HepG2 (cell line): ENCODE data around the gene CPN1. TPM values are rescaled to one million over a fixed set of nuclear protein-coding genes. Genes with fewer than 3 reads are reported as not detected.

Experiments
- CBX2 ChIP-seq, 2 experiments: fragments of 200-600 bp in 1 of 2; sonication (generic); formaldehyde crosslinking in 1 of 2; IDR thresholded peaks; 2 replicates each; pipeline versions ENCODE4 v1.7.0 to v1.8.1; 2018 to 2022; ENCODE audit warnings: low read depth in 2 of 2, low read length in 1 of 2, mild to moderate bottlenecking in 1 of 2, missing genetic modification reagents in 1 of 2
- MED13 ChIP-seq: sonication (generic); formaldehyde crosslinking; IDR thresholded peaks from 2 replicates; pipeline ENCODE4 v1.5.0; 2020; ENCODE audit warnings: missing genetic modification reagents
- MIXL1 ChIP-seq: IDR thresholded peaks from 2 replicates; pipeline ENCODE4 v1.6.1; 2016
- NFYC ChIP-seq: IDR thresholded peaks from 2 replicates; pipeline ENCODE4 v1.6.1; 2016; ENCODE audit warnings: missing genetic modification reagents, missing compliant biosample characterization
- SCMH1 ChIP-seq: sonication (generic); formaldehyde crosslinking; IDR thresholded peaks from 2 replicates; pipeline ENCODE4 v1.9.0; 2021; ENCODE audit warnings: missing genetic modification reagents, mild to moderate bottlenecking, borderline replicate concordance
- TBL1XR1 ChIP-seq: fragments of 150-350 bp; IDR thresholded peaks from 2 replicates; pipeline ENCODE4 v1.6.1; 2014; ENCODE audit warnings: borderline replicate concordance, low read length; ENCODE audit not compliant: partially characterized antibody
- ZNF263 ChIP-seq: sonication (generic); formaldehyde crosslinking; IDR thresholded peaks from 2 replicates; pipeline ENCODE4 v1.4.0; 2020; ENCODE audit warnings: missing genetic modification reagents
- ZNF329 ChIP-seq: sonication (generic); formaldehyde crosslinking; IDR thresholded peaks from 2 replicates; pipeline ENCODE4 v1.9.0; 2021; ENCODE audit warnings: low read depth, mild to moderate bottlenecking, missing genetic modification reagents
- polyA plus RNA-seq, 8 experiments: library from polyadenylated mRNA; depleted of rRNA in 3 of 8; stranded (reverse) in 7 of 8; unstranded in 1 of 8; fragments of >200 nt; fragmentation: Illumina TruSeq in 4 of 8; extraction: Trizol in 4 of 8; gene quantifications; 2 replicates each; pipeline versions ENCODE4 v1.2.1 to v1.2.3, GENCODE V29; 2011 to 2016; ENCODE audit warnings: low read depth in 4 of 8, missing spikeins in 1 of 8, mixed read lengths in 1 of 8; ENCODE audit not compliant: insufficient read depth in 1 of 8
- total RNA-seq, 5 experiments: library from RNA; depleted of rRNA; stranded (reverse); fragments of >200 nt; fragmentation: Illumina TruSeq; extraction: Trizol; gene quantifications; 2 replicates each; pipeline ENCODE4 v1.2.3, GENCODE V29; 2016; ENCODE audit warnings: low read depth in 1 of 5
- TF ChIP-seq, protein P1 (sequence below): sonication (generic); formaldehyde crosslinking; IDR thresholded peaks from 2 replicates; pipeline ENCODE4 v1.8.0; 2022; ENCODE audit warnings: mild to moderate bottlenecking, missing genetic modification reagents, moderate library complexity
- TF ChIP-seq, protein P2 (sequence below): sonication (generic); formaldehyde crosslinking; IDR thresholded peaks from 2 replicates; pipeline ENCODE4 v1.5.0; 2020; ENCODE audit warnings: missing genetic modification reagents

Gene CPN1
- total and polyA plus RNA-seq, 2 of the 13 experiments (the other 11 are each of a cell fraction or from before 2014, with no cell fraction given): 17.3 to 35.1 TPM

DNA sequence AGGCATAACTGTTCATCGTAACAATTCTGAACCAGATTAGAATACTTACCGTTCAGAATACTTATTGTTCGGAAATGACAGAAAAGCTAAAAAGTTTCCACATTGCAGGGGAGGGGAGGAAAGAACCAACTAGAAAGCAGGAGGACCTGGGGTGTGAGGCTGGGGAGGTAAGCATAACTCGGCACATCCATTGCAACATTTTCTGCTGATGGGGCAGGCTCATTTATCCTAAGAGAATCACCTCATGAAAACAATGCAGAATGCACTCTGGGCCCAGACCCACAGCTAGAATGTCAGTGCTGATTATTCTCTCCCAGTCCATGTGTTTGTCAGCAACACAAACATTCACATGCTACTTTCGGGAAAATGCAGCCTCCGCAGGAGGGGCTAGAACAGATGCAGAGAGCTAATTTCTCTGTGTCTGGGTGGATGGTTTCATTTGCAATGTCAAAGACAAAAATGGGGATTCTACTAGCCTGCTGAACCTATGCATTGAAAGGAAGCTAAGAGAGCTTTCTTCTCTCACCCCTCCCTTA is 81.5 kb downstream of the CPN1 start (continued):
- TF ChIP-seq, protein P1, sequence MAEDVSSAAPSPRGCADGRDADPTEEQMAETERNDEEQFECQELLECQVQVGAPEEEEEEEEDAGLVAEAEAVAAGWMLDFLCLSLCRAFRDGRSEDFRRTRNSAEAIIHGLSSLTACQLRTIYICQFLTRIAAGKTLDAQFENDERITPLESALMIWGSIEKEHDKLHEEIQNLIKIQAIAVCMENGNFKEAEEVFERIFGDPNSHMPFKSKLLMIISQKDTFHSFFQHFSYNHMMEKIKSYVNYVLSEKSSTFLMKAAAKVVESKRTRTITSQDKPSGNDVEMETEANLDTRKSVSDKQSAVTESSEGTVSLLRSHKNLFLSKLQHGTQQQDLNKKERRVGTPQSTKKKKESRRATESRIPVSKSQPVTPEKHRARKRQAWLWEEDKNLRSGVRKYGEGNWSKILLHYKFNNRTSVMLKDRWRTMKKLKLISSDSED (CRISPR knock-in tag): no peak
- TF ChIP-seq ZNF263 (no peak), MED13 (CRISPR knock-in tag) (no peak), CBX2 (IDR thresholded peaks at IDR 0.05; ENCODE audit: low read depth, low read length) (no peak), CBX2 (CRISPR knock-in tag; IDR thresholded peaks at IDR 0.05; ENCODE audit: low read depth) (no peak), SCMH1 (CRISPR knock-in tag) (no peak), TBL1XR1 (no peak), NFYC (CRISPR knock-in tag) (no peak), MIXL1 (CRISPR knock-in tag) (no peak), ZNF329 (CRISPR knock-in tag) (no peak)
- TF ChIP-seq, protein P2, sequence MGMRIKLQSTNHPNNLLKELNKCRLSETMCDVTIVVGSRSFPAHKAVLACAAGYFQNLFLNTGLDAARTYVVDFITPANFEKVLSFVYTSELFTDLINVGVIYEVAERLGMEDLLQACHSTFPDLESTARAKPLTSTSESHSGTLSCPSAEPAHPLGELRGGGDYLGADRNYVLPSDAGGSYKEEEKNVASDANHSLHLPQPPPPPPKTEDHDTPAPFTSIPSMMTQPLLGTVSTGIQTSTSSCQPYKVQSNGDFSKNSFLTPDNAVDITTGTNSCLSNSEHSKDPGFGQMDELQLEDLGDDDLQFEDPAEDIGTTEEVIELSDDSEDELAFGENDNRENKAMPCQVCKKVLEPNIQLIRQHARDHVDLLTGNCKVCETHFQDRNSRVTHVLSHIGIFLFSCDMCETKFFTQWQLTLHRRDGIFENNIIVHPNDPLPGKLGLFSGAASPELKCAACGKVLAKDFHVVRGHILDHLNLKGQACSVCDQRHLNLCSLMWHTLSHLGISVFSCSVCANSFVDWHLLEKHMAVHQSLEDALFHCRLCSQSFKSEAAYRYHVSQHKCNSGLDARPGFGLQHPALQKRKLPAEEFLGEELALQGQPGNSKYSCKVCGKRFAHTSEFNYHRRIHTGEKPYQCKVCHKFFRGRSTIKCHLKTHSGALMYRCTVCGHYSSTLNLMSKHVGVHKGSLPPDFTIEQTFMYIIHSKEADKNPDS: no peak
